Measurements from ENCODE around the gene PRSS38.

GRCh38 chr1:227864882-227865281 is 49.4 kb downstream of the PRSS38 start:
- TF ChIP-seq CTCF (IDR thresholded peaks at IDR 0.05): no peak
- TF ChIP-seq POLR2A (IDR thresholded peaks at IDR 0.05): no peak
